CD8-positive, alpha-beta memory T cell (primary cell): ENCODE data around the gene TTC28. TPM values are rescaled to one million over a fixed set of nuclear protein-coding genes. Genes with fewer than 3 reads are reported as not detected.

Source experiments
- CTCF ChIA-PET: fragments of 350-600 bp; sonication (Branson Sonifier 250); formaldehyde crosslinking; loops from one replicate; lab custom pipeline; 2021; ENCODE audit warnings: antibody characterized with exemption; lab: Charles Lee
- POLR2A ChIA-PET: fragments of 350-600 bp; sonication (Branson Sonifier 250); formaldehyde crosslinking; loops from one replicate; lab custom pipeline; 2021; ENCODE audit warnings: antibody characterized with exemption; lab: Charles Lee
- DNase-seq, 5 donors: peaks; one replicate each; pipeline versions ENCODE4 v3.0.0 to v3.0.0-alpha.2; 2020 to 2022; ENCODE audit warnings: mixed read lengths in 1 of 5
- H3K27ac ChIP-seq: one replicate; pipeline ENCODE4 v1.7.0; 2013; ENCODE audit warnings: low read depth, mild to moderate bottlenecking, low read length, moderate library complexity
- H3K27me3 ChIP-seq: 2 replicates; pipeline ENCODE4 v1.7.0; 2013; ENCODE audit warnings: low read length, mild to moderate bottlenecking; ENCODE audit not compliant: insufficient read depth, poor library complexity, severe bottlenecking
- H3K36me3 ChIP-seq: 2 replicates; pipeline ENCODE4 v1.7.0; 2013; ENCODE audit warnings: mild to moderate bottlenecking, low read length, moderate library complexity; ENCODE audit not compliant: insufficient read depth
- H3K4me1 ChIP-seq: 2 replicates; pipeline ENCODE4 v1.7.0; 2013; ENCODE audit warnings: mild to moderate bottlenecking, low read length, moderate library complexity; ENCODE audit not compliant: insufficient read depth
- H3K4me3 ChIP-seq: 2 replicates; pipeline ENCODE4 v1.7.0; 2013; ENCODE audit warnings: mild to moderate bottlenecking, low read length
- H3K9me3 ChIP-seq: 2 replicates; pipeline ENCODE4 v1.7.0; 2013; ENCODE audit warnings: mild to moderate bottlenecking, low read length
- H3K27ac Mint-ChIP-seq, 8 donors: one replicate each; pipeline ENCODE4 v1.8.0; 2020 to 2021; ENCODE audit warnings: mixed read lengths in 8 of 8, mild to moderate bottlenecking in 6 of 8, inconsistent platforms in 3 of 8, moderate library complexity in 3 of 8
- H3K27me3 Mint-ChIP-seq, 2 donors: one replicate each; pipeline ENCODE4 v1.8.0; 2020 to 2021; ENCODE audit warnings: mixed read lengths in 2 of 2, mild to moderate bottlenecking in 1 of 2, moderate library complexity in 1 of 2
- H3K36me3 Mint-ChIP-seq, 3 donors: one replicate each; pipeline ENCODE4 v1.8.0; 2020 to 2021; ENCODE audit warnings: mixed read lengths in 3 of 3, inconsistent platforms in 1 of 3, mild to moderate bottlenecking in 1 of 3
- H3K4me1 Mint-ChIP-seq, 3 donors: one replicate each; pipeline ENCODE4 v1.8.0; 2020 to 2021; ENCODE audit warnings: mixed read lengths in 3 of 3, inconsistent platforms in 1 of 3, mild to moderate bottlenecking in 1 of 3
- H3K4me3 Mint-ChIP-seq, 7 donors: one replicate each; pipeline ENCODE4 v1.8.0; 2020 to 2021; ENCODE audit warnings: mixed read lengths in 7 of 7, mild to moderate bottlenecking in 6 of 7, moderate library complexity in 4 of 7, inconsistent platforms in 2 of 7
- H3K9me3 Mint-ChIP-seq, 5 donors: one replicate each; pipeline ENCODE4 v1.8.0; 2020 to 2022; ENCODE audit warnings: mixed read lengths in 5 of 5, mild to moderate bottlenecking in 3 of 5, moderate library complexity in 2 of 5, inconsistent platforms in 1 of 5
- polyA plus RNA-seq: library from polyadenylated mRNA; unstranded; fragments of 300-500 nt; fragmentation: Illumina TruSeq; gene quantifications from one replicate; pipeline ENCODE4 v1.2.3, GENCODE V29; 2021
- total RNA-seq, 2 experiments: library from RNA; stranded (reverse); gene quantifications; one replicate each; pipeline ENCODE4 v1.2.3, GENCODE V29; 2021

The TTC28 gene
- total and polyA plus RNA-seq, 3 experiments from 2014 or later: 0.24 to 0.60 (median 0.51) TPM

- no peak for DNase-seq
- Histone ChIP-seq H3K27ac (no peak overlapping the region), H3K27me3 (no peaks in the 10 kb centered on the region), H3K36me3 (no peaks in the 10 kb centered on the region), H3K4me1 (no peaks in the 10 kb centered on the region), H3K9me3 (no peaks in the 10 kb centered on the region), H3K4me3 (no peak overlapping the region)
- Mint-ChIP-seq H3K4me3 (no peak overlapping the region), H3K27me3 (peaks cover 35 to 64% of the 10 kb centered on the region in 2 donors), H3K36me3 (no peaks in the 10 kb centered on the region), H3K27ac (no peak overlapping the region), H3K4me1 (no peaks in the 10 kb centered on the region), H3K9me3 (peaks cover 0 to 2% (median 0%) of the 10 kb centered on the region in 5 donors)
- POLR2A ChIA-PET: no interaction called here
- CTCF ChIA-PET: no interaction called here
Measured at GRCh38 chr22:28647216-28647615, 32.4 kb downstream of the TTC28 start.

- Mint-ChIP-seq H3K9me3 (no peaks in the 10 kb centered on the region), H3K4me3 (no peak overlapping the region), H3K27me3 (peaks cover 14 to 52% of the 10 kb centered on the region in 2 donors), H3K4me1 (no peaks in the 10 kb centered on the region), H3K27ac (peak overlapping the region in 1 of 8 donors; percentile 21), H3K36me3 (peaks cover 0 to 4% (median 0%) of the 10 kb centered on the region in 3 donors)
- Histone ChIP-seq H3K9me3 (no peaks in the 10 kb centered on the region), H3K4me1 (no peaks in the 10 kb centered on the region), H3K4me3 (no peak overlapping the region), H3K27me3 (peaks cover 5% of the 10 kb centered on the region), H3K27ac (no peak overlapping the region), H3K36me3 (no peaks in the 10 kb centered on the region)
- CTCF ChIA-PET: no interaction called here
- DNase-seq: no peak
- POLR2A ChIA-PET: no interaction called here
Measured at GRCh38 chr22:28639321-28639720, 40.3 kb downstream of the TTC28 start.

DNA sequence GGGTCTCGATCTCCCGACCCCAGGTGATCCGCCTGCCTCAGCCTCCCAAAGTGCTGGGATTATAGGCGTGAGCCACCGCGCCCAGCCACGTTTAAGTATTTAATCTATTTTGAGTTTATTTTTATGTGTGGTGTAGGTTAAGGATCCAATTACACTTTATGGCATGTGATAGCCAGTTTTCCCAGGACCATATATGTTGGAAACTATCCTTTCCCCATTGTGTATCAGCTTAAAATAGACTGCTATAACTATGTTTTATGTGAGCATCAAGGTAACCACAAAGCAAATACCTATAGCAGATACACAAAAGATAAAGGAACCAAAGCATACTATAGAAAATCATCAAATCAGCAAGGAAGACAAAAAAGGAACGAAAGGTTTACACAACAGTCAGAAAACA is 42.4 kb downstream of the TTC28 start:
- Mint-ChIP-seq H3K36me3 (peaks cover 0 to 4% (median 0%) of the 10 kb centered on the region in 3 donors), H3K27me3 (peaks cover 8 to 51% of the 10 kb centered on the region in 2 donors), H3K27ac (no peak overlapping the region), H3K4me3 (no peak overlapping the region), H3K9me3 (no peaks in the 10 kb centered on the region), H3K4me1 (no peaks in the 10 kb centered on the region)
- no peak overlapping the region for H3K4me3 ChIP-seq
- ChIA-PET POLR2A (no interaction called here), CTCF (no interaction called here)
- H3K9me3 ChIP-seq: no peaks in the 10 kb centered on the region
- no peak overlapping the region for H3K27ac ChIP-seq
- H3K27me3 ChIP-seq: peaks cover 5% of the 10 kb centered on the region
- no peak for DNase-seq
- no peaks in the 10 kb centered on the region for H3K36me3 ChIP-seq
- H3K4me1 ChIP-seq: no peaks in the 10 kb centered on the region

DNA sequence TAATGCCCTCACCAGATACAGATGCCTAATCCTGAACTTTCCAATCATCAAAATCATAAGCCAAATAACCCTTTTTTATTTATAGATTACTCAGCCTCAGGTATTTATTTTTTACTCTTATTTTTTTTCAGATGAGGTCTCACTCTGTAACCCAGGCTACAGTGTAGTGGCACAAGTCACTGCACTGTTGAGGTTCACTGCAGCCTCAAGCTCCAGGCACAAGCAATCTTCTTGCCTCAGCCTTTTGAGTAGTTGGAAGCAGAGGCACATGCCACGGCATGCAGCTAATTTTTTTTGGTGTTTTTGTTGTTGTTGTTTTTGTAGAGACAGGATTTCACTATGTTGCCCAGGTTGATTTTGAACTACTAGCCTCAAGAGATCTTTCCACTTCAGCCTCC is 49.5 kb downstream of the TTC28 start:
- Mint-ChIP-seq H3K4me1 (no peaks in the 10 kb centered on the region), H3K4me3 (no peak overlapping the region), H3K9me3 (no peaks in the 10 kb centered on the region), H3K27me3 (peaks cover 23 to 54% of the 10 kb centered on the region in 2 donors), H3K36me3 (no peaks in the 10 kb centered on the region), H3K27ac (no peak overlapping the region)
- no peak overlapping the region for H3K4me3 ChIP-seq
- H3K27ac ChIP-seq: no peak overlapping the region
- ChIA-PET CTCF (no interaction called here), POLR2A (no interaction called here)
- H3K27me3 ChIP-seq: no peaks in the 10 kb centered on the region
- H3K9me3 ChIP-seq: no peaks in the 10 kb centered on the region
- H3K4me1 ChIP-seq: no peaks in the 10 kb centered on the region
- no peak for DNase-seq
- no peaks in the 10 kb centered on the region for H3K36me3 ChIP-seq

GRCh38 chr22:28629420-28630176 is 50.0 kb downstream of the TTC28 start:
- Mint-ChIP-seq H3K9me3 (no peaks in the 10 kb centered on the region), H3K4me1 (no peaks in the 10 kb centered on the region), H3K27ac (no peak overlapping the region), H3K4me3 (no peak overlapping the region), H3K27me3 (peaks cover 24 to 54% of the 10 kb centered on the region in 2 donors), H3K36me3 (no peaks in the 10 kb centered on the region)
- Histone ChIP-seq H3K4me1 (no peaks in the 10 kb centered on the region), H3K4me3 (no peak overlapping the region), H3K27ac (no peak overlapping the region), H3K27me3 (no peaks in the 10 kb centered on the region), H3K36me3 (no peaks in the 10 kb centered on the region), H3K9me3 (no peaks in the 10 kb centered on the region)
- no peak for DNase-seq
- ChIA-PET CTCF (interaction anchor here (0.6 kb wide), 1 partner anchor 11 kb away, joined by 3 read pairs; no protein-coding TSS in a partner anchor), POLR2A (no interaction called here)

DNA sequence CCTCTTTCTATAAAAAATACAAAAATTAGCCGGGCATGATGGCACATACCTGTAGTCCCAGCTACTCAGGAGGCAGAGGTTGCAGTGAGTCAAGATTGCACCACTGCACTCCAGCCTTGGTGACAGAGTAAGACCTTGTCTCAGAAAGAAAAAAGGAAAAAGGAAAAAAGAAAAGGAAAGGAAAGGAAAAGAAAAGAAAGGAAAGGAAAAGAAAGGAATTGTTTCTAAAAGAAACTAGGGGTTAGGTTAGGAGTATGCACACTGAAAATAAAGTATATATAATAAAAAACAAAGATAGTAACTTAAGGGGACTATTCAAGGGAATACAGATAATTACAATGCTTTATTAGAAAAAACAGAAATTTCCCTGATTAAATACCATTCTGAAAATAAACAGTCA is 50.9 kb downstream of the TTC28 start:
- H3K36me3 ChIP-seq: no peaks in the 10 kb centered on the region
- peaks cover 24 to 56% of the 10 kb centered on the region in 2 donors for H3K27me3 Mint-ChIP-seq
- POLR2A ChIA-PET: no interaction called here

GRCh38 chr22:28627791-28628190 is 51.8 kb downstream of the TTC28 start:
- no peaks in the 10 kb centered on the region for H3K36me3 Mint-ChIP-seq
- Histone ChIP-seq H3K4me3 (no peak overlapping the region), H3K4me1 (no peaks in the 10 kb centered on the region), H3K36me3 (no peaks in the 10 kb centered on the region), H3K27ac (no peak overlapping the region), H3K9me3 (no peaks in the 10 kb centered on the region), H3K27me3 (no peaks in the 10 kb centered on the region)
- H3K27ac Mint-ChIP-seq: no peak overlapping the region
- no peak overlapping the region for H3K4me3 Mint-ChIP-seq
- no peaks in the 10 kb centered on the region for H3K4me1 Mint-ChIP-seq
- H3K9me3 Mint-ChIP-seq: no peaks in the 10 kb centered on the region
- DNase-seq: no peak
- POLR2A ChIA-PET: no interaction called here
- CTCF ChIA-PET: no interaction called here
- peaks cover 23 to 58% of the 10 kb centered on the region in 2 donors for H3K27me3 Mint-ChIP-seq

More for the DNA sequence above, 50.9 kb downstream of the TTC28 start:
- no peaks in the 10 kb centered on the region for H3K27me3 ChIP-seq
- no peaks in the 10 kb centered on the region for H3K4me1 ChIP-seq
- H3K27ac Mint-ChIP-seq: no peak overlapping the region
- H3K9me3 ChIP-seq: no peaks in the 10 kb centered on the region
- H3K36me3 Mint-ChIP-seq: no peaks in the 10 kb centered on the region
- DNase-seq: no peak
- H3K9me3 Mint-ChIP-seq: no peaks in the 10 kb centered on the region
- H3K4me3 Mint-ChIP-seq: no peak overlapping the region
- no peaks in the 10 kb centered on the region for H3K4me1 Mint-ChIP-seq
- H3K27ac ChIP-seq: no peak overlapping the region
- no peak overlapping the region for H3K4me3 ChIP-seq
- CTCF ChIA-PET: interaction anchor here (0.6 kb wide), 1 partner anchor 10 kb away, joined by 3 read pairs; no protein-coding TSS in a partner anchor

DNA sequence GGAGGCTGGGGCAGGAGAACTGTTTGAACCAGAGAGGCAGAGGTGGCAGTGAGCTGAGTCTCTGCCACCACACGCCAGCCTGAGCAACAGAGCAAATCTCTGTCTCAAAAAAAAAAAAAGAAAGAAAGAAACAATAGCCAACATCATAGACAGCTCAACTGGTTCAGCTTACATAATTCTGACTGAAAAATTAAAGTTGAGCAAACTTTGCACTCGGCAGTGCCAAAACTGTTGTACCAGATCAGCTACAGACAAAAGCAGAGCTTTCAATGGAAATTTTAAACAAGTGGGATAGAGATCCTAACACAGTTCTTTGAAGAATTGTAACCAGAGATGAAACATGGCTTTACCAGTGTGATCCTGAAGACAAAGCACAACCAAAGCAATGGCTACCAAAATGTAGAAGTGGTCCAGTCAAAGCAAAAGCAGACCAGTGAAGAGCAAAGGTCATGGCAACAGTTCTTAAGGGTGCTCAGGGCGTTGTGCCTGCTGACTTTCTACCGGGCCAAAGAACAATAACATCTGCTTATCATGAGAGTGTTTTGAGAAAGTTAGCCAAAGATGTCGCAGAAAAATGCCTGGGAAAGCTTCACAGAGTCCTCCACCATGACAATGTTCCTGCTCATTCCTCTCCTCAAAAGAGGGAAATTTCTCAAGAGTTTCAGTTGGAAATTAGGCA is 59.3 kb downstream of the TTC28 start:
- no peak overlapping the region for H3K27ac Mint-ChIP-seq
- ChIA-PET POLR2A (no interaction called here), CTCF (interaction anchor here (1.0 kb wide), 1 partner anchor 19 kb away, joined by 3 read pairs; no protein-coding TSS in a partner anchor)
- no peak overlapping the region for H3K4me3 Mint-ChIP-seq
- no peaks in the 10 kb centered on the region for H3K9me3 Mint-ChIP-seq
- no peaks in the 10 kb centered on the region for H3K36me3 Mint-ChIP-seq
- H3K27me3 Mint-ChIP-seq: peaks cover 10 to 54% of the 10 kb centered on the region in 2 donors
- H3K27me3 ChIP-seq: peaks cover 17% of the 10 kb centered on the region
- no peak for DNase-seq
- no peaks in the 10 kb centered on the region for H3K9me3 ChIP-seq
- H3K4me1 Mint-ChIP-seq: no peaks in the 10 kb centered on the region
- H3K4me3 ChIP-seq: no peak overlapping the region
- no peak overlapping the region for H3K27ac ChIP-seq
- H3K36me3 ChIP-seq: no peaks in the 10 kb centered on the region
- no peaks in the 10 kb centered on the region for H3K4me1 ChIP-seq
